VCaP (cell line): Measurements from ENCODE around the gene CXCL8.

Source experiments
- H3K27ac ChIP-seq: fragments of 450-650 bp; 2 replicates; pipeline ENCODE4 v1.5.1; 2017
- CTCF ChIP-seq: fragments of 450-650 bp; conservative IDR thresholded peaks from 2 replicates; pipeline ENCODE4 v1.5.1; 2017; ENCODE audit warnings: mild to moderate bottlenecking, moderate library complexity

Gene CXCL8

GRCh38 chr4:73732759-73733431, 7.5 kb upstream of the CXCL8 start:
- no peak overlapping the region for H3K27ac ChIP-seq
- no peak for TF ChIP-seq CTCF

- no peak overlapping the region; the same call in 1 of the 2 replicates for H3K27ac ChIP-seq
- no peak for TF ChIP-seq CTCF
Measured at GRCh38 chr4:73734530-73735001, 5.8 kb upstream of the CXCL8 start.

GRCh38 chr4:73735231-73735630, 5.1 kb upstream of the CXCL8 start:
- TF ChIP-seq CTCF: no peak
- no peak overlapping the region for H3K27ac ChIP-seq

GRCh38 chr4:73741031-73741749, 821 bp downstream of the CXCL8 start:
- peak overlapping the region; percentile 71 for H3K27ac ChIP-seq
- TF ChIP-seq CTCF: no peak

- H3K27ac ChIP-seq: peak overlapping the region; percentile 71
- TF ChIP-seq CTCF: no peak
Measured at GRCh38 chr4:73741750-73742489, 1.6 kb downstream of the CXCL8 start.

GRCh38 chr4:73742490-73743160, 2.3 kb downstream of the CXCL8 start:
- H3K27ac ChIP-seq: no peak overlapping the region; the same call in 1 of the 2 replicates
- no peak for TF ChIP-seq CTCF

GRCh38 chr4:73743281-73743680, 2.9 kb downstream of the CXCL8 start:
- TF ChIP-seq CTCF: no peak
- H3K27ac ChIP-seq: no peak overlapping the region
